Measurements from ENCODE around the gene PLEKHM3. TPM values are rescaled to one million over a fixed set of nuclear protein-coding genes. Genes with fewer than 3 reads are reported as not detected.

The PLEKHM3 gene
- total RNA-seq, 4 donors from 2014 or later = 22.0 to 29.1 (median 25.0) TPM

DNA sequence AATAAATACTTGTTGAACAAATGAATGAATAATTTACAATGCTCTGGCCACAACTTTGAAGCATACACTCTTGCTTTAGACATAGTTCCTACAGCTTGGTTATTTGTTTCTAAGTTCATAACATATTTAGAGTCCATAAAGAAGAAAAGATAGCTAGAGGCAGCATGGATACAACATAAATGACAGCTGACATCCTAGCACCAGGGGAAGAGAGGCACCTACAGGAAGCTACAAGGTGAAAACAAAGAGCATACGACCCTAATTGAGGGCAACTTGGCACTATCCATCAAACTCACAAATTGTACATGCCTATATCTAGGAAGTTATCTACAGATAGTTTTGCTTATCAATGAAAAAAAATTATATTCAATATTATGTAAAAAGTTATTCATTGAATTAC lies 88.9 kb downstream of the PLEKHM3 start:
- H3K36me3 ChIP-seq = no peaks in the 10 kb centered on the region
- H3K4me3 ChIP-seq = no peak overlapping the region
- DNase-seq (ENCODE audit: low spot score in 2 of 2) = no peak
- TF ChIP-seq, protein P1, sequence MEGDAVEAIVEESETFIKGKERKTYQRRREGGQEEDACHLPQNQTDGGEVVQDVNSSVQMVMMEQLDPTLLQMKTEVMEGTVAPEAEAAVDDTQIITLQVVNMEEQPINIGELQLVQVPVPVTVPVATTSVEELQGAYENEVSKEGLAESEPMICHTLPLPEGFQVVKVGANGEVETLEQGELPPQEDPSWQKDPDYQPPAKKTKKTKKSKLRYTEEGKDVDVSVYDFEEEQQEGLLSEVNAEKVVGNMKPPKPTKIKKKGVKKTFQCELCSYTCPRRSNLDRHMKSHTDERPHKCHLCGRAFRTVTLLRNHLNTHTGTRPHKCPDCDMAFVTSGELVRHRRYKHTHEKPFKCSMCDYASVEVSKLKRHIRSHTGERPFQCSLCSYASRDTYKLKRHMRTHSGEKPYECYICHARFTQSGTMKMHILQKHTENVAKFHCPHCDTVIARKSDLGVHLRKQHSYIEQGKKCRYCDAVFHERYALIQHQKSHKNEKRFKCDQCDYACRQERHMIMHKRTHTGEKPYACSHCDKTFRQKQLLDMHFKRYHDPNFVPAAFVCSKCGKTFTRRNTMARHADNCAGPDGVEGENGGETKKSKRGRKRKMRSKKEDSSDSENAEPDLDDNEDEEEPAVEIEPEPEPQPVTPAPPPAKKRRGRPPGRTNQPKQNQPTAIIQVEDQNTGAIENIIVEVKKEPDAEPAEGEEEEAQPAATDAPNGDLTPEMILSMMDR (IDR thresholded peaks at IDR 0.05) = no peak
- no peak for TF ChIP-seq POLR2A (IDR thresholded peaks at IDR 0.05)
- no peak for TF ChIP-seq EP300 (IDR thresholded peaks at IDR 0.05)
- H3K9me3 ChIP-seq = no peaks in the 10 kb centered on the region
- no peaks in the 10 kb centered on the region for H3K27me3 ChIP-seq
- no peak overlapping the region for H3K27ac ChIP-seq
- WGBS, 2 donors = 77 to 85% methylated on average over 1 of the region's 1 CpG
- peaks cover 0 to 16% (median 0%) of the 10 kb centered on the region in 4 donors for H3K4me1 ChIP-seq

DNA sequence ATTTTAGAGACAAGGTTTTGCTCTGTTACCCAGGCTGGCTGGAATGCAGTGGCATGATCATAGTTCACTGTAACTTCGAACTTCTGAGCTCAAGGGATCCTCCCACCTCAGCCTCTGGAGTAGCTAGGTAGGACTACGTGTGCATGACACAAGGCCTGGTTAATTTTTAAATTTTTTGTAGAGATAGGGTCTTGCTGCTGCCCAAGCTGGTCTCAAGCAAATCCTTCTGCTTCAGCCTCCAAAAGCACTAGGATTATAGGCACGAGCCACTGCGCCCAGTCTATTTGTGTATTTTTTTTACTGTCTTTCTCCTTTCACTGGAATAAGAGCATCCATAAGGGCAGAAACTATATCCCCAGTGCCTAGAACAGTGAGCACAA lies 89.3 kb downstream of the PLEKHM3 start:
- Histone ChIP-seq H3K36me3 (peaks cover 0 to 4% (median 0%) of the 10 kb centered on the region in 3 donors), H3K4me1 (peaks cover 0 to 16% (median 0%) of the 10 kb centered on the region in 4 donors), H3K4me3 (no peak overlapping the region), H3K27ac (no peak overlapping the region), H3K27me3 (no peaks in the 10 kb centered on the region), H3K9me3 (no peaks in the 10 kb centered on the region)
- TF ChIP-seq, protein P1 (IDR thresholded peaks at IDR 0.05) = no peak
- TF ChIP-seq POLR2A (IDR thresholded peaks at IDR 0.05) = no peak
- TF ChIP-seq EP300 (IDR thresholded peaks at IDR 0.05) = no peak
- no peak for DNase-seq (ENCODE audit: low spot score in 2 of 2)
- 87 to 91% methylated on average over 4 of the region's 4 CpGs for WGBS, 2 donors

DNA sequence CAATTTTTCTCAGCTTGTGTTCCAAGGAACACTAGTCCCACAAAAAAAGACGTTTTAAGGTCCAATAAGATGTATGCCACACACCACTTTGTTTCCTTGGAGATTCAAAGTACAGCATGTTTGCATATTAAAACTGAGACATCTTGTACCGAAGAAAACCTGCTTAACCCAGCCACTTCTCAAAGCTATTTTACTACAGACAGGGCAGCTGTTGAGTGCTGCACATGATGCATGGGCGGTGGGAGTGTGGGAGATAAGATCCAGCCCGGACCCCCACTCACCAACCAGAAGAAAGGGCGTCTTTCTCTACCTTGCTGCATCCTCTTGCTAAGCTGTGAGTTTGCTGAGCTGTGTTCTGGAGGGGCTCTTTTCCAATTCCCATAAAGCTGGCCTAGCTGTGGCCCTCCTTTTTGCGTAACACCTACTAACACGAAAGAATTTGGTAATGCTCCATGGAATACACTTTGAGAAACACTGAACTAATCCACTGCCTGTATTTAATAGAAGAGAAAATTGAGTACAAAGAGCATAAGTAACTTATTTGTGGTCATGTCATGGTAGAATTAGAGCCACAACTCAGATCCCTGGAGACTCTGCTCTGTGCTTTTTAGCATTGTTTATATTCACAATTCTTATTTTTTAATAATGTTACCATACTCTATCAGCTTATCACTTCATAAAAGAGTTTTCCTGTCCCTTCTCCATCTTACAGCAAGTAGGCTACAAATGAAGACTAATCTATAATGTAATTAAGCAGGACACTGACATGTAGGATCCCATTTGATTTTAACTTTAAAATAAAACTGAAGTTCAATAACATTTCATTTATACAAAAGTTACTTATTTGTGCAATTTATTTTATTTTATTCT lies 90.0 kb downstream of the PLEKHM3 start:
- H3K27me3 ChIP-seq = no peaks in the 10 kb centered on the region
- DNase-seq (ENCODE audit: low spot score in 2 of 2) = no peak
- H3K4me3 ChIP-seq = no peak overlapping the region
- H3K4me1 ChIP-seq = peaks cover 0 to 16% (median 0%) of the 10 kb centered on the region in 4 donors
- 77 to 81% methylated on average over 7 of the region's 7 CpGs for WGBS, 2 donors
- no peaks in the 10 kb centered on the region for H3K9me3 ChIP-seq
- TF ChIP-seq POLR2A (IDR thresholded peaks at IDR 0.05) (no peak), EP300 (IDR thresholded peaks at IDR 0.05) (no peak)
- peaks cover 0 to 10% (median 0%) of the 10 kb centered on the region in 3 donors for H3K36me3 ChIP-seq
- no peak overlapping the region for H3K27ac ChIP-seq

DNA sequence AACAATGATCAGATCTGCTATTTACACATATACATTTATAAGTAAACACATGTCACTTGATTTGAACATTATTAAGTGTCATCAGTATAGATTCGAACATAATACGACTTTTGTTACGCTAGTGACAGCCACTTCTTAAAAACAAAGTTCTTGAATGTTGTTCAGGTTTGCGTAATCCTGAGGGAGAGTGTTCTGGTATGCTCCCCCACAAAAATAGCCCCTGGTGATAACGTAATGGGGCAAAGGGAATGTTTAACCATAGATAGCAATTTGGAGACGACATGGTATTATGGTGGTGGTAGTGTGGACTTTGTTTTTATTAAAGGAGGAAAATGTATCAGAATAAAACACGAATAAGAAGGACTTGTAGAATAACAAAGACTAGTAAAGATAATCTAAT lies 90.6 kb downstream of the PLEKHM3 start:
- Histone ChIP-seq H3K4me3 (no peak overlapping the region), H3K9me3 (no peaks in the 10 kb centered on the region), H3K4me1 (peaks cover 0 to 16% (median 0%) of the 10 kb centered on the region in 4 donors), H3K36me3 (peaks cover 0 to 16% (median 0%) of the 10 kb centered on the region in 3 donors), H3K27ac (no peak overlapping the region), H3K27me3 (no peaks in the 10 kb centered on the region)
- DNase-seq (ENCODE audit: low spot score in 2 of 2) = no peak
- 91 to 96% methylated on average over 7 of the region's 7 CpGs for WGBS, 2 donors
- TF ChIP-seq, protein P1 (IDR thresholded peaks at IDR 0.05) = no peak
- TF ChIP-seq POLR2A (IDR thresholded peaks at IDR 0.05) (no peak), EP300 (IDR thresholded peaks at IDR 0.05) (no peak)

DNA sequence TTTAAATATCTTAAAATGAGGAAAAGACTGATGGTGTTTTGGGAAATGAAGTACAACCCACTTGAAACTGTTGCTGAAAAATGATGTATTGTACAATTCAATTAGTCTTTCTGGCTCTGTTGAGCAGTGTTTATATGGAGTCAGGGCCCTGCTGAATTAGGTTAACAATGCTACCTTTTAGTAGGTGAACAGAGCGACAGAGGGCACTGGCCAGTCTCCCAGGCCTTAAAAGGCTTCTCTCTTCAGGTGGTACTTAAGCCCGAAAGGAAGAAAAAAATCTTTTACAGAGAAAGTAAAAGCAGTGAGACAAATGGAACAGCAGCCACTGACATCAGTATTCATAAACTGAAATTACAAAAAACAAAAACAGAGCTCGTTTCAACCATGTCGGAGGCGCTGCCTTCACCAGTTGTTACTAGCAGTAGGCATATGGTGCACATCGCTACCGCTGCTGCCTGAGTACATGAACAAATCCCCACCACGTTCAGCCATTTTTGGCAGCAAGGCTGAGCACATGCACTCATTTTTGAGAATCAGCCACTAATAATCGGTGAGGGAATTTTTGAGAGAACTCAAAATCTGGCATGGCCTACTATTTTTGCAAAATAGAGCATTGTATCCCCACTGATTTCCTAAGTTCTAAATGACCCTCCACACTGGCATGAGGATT lies 91.8 kb downstream of the PLEKHM3 start:
- no peak overlapping the region for H3K4me3 ChIP-seq
- no peak overlapping the region for H3K27ac ChIP-seq
- no peak for DNase-seq (ENCODE audit: low spot score in 2 of 2)
- no peaks in the 10 kb centered on the region for H3K9me3 ChIP-seq
- TF ChIP-seq EP300 (IDR thresholded peaks at IDR 0.05) (no peak), POLR2A (IDR thresholded peaks at IDR 0.05) (no peak)
- TF ChIP-seq, protein P1 (IDR thresholded peaks at IDR 0.05) = no peak
- H3K36me3 ChIP-seq = peaks cover 0 to 16% (median 0%) of the 10 kb centered on the region in 3 donors
- 64 to 70% methylated on average over 9 of the region's 9 CpGs for WGBS, 2 donors
- peaks cover 0 to 16% (median 0%) of the 10 kb centered on the region in 4 donors for H3K4me1 ChIP-seq
- no peaks in the 10 kb centered on the region for H3K27me3 ChIP-seq
